Chondrocyte (in vitro differentiated cells): ENCODE measurements around the gene PLA2G4B. TPM values are rescaled to one million over a fixed set of nuclear protein-coding genes. Genes with fewer than 3 reads are reported as not detected.

Experiments used
- DNase-seq: peaks from one replicate; pipeline ENCODE4 v3.0.0; 2021; ENCODE audit warnings: mixed read lengths, low spot score
- H3K27ac Mint-ChIP-seq: one replicate; pipeline ENCODE4 v1.8.0; 2021; ENCODE audit warnings: mild to moderate bottlenecking, moderate library complexity, mixed read lengths; ENCODE audit not compliant: unreplicated experiment
- H3K27me3 Mint-ChIP-seq: 2 replicates; pipeline ENCODE4 v1.8.0; 2021; ENCODE audit warnings: low read depth, mixed read lengths
- H3K36me3 Mint-ChIP-seq: 2 replicates; pipeline ENCODE4 v1.8.0; 2021; ENCODE audit warnings: low read depth, mixed read lengths
- H3K4me1 Mint-ChIP-seq: 2 replicates; pipeline ENCODE4 v1.8.0; 2021; ENCODE audit warnings: low read depth, mild to moderate bottlenecking, mixed read lengths
- H3K4me3 Mint-ChIP-seq: one replicate; pipeline ENCODE4 v1.8.0; 2021; ENCODE audit warnings: mild to moderate bottlenecking, moderate library complexity, mixed read lengths; ENCODE audit not compliant: unreplicated experiment
- H3K9me3 Mint-ChIP-seq: 2 replicates; pipeline ENCODE4 v1.8.0; 2021; ENCODE audit warnings: low read depth, mixed read lengths
- total RNA-seq: library from RNA; stranded (reverse); gene quantifications from 3 replicates; pipeline ENCODE4 v1.2.1, GENCODE V29; 2021
- TF ChIP-seq, protein P1 (sequence below): fragments of 200-600 bp; sonication (generic); IDR thresholded peaks from 2 replicates; pipeline ENCODE4 v1.5.0; 2021; ENCODE audit warnings: antibody characterized with exemption, mild to moderate bottlenecking, moderate library complexity

The PLA2G4B gene
- total RNA-seq, 1 donor from 2014 or later: 3.4 TPM

DNA sequence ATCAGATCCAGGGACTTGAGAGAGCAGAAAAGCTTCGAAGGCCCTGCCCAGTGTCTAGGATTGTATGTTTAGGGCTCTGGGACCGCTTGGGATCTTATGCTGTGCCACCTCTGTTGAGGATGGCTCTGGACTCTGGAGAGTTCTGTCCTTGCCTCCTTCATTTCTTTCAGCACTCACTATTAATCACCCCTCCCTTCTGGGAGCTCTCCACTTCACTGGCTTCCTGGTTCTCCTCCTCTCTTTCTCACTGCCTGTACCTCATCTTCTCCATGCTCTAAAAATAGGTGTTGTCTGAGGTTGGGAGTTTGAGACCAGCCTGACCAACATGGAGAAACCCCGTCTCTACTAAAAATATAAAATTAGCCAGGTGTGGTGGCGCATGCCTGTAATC is 47.1 kb upstream of the PLA2G4B start:
- Mint-ChIP-seq H3K36me3 (no peaks in the 10 kb centered on the region), H3K9me3 (no peaks in the 10 kb centered on the region), H3K4me1 (peaks cover 57% of the 10 kb centered on the region), H3K4me3 (no peak overlapping the region), H3K27ac (peak overlapping the region; percentile 84), H3K27me3 (no peaks in the 10 kb centered on the region)
- TF ChIP-seq, protein P1, sequence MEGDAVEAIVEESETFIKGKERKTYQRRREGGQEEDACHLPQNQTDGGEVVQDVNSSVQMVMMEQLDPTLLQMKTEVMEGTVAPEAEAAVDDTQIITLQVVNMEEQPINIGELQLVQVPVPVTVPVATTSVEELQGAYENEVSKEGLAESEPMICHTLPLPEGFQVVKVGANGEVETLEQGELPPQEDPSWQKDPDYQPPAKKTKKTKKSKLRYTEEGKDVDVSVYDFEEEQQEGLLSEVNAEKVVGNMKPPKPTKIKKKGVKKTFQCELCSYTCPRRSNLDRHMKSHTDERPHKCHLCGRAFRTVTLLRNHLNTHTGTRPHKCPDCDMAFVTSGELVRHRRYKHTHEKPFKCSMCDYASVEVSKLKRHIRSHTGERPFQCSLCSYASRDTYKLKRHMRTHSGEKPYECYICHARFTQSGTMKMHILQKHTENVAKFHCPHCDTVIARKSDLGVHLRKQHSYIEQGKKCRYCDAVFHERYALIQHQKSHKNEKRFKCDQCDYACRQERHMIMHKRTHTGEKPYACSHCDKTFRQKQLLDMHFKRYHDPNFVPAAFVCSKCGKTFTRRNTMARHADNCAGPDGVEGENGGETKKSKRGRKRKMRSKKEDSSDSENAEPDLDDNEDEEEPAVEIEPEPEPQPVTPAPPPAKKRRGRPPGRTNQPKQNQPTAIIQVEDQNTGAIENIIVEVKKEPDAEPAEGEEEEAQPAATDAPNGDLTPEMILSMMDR: no peak
- DNase-seq: no peak

DNA sequence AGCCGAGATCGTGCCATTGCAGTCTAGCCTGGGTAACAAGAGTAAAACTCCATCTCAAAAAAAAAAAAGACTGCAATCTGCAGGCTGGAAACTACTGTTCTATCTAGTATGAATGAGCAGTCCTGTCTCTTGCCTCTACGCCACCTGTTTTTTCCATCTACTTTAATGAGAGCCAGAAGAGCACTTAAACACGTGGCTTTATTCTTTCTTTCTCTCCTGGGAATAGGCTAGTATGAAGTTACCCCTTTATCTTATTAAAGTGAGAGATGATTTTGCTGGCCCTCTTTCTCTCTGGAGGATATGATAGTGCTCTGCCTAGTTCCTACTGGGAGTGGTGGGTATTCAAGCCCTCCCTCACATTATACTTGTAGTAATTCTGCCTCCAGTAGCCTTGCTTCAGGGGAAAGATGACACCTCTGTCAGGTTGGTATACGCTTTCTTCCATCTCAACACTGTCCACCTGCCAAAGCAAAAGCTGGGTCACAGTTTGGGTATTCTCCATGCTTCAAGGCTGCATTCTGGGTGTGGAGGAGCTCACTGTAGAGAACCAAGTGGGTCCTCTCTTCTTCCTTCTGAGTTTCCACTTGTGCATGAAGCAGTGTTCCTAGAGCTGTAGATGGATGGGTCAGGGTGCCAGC is 46.5 kb upstream of the PLA2G4B start:
- Mint-ChIP-seq H3K9me3 (no peaks in the 10 kb centered on the region), H3K27ac (no peak overlapping the region), H3K27me3 (no peaks in the 10 kb centered on the region), H3K36me3 (no peaks in the 10 kb centered on the region), H3K4me1 (peaks cover 61% of the 10 kb centered on the region), H3K4me3 (no peak overlapping the region)
- TF ChIP-seq, protein P1: no peak
- no peak for DNase-seq

DNA sequence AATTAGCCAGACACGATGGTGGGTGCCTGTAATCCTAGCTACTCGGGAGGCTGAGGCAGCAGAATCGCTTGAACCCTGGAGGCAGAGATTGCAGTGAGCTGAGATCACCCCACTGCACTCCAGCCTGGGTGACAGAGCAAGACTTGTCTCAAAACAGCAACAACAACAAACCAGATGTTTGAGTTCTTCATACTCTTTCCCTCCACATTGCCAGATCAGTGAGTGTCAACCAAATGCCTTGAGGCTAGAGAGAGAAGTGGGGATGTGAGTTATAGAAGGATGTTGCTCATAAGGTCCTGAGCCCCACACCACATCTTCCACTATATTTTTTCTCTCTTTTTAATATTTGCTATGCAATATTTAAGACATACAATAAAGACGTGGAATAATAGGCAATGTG is 44.6 kb upstream of the PLA2G4B start:
- Mint-ChIP-seq H3K9me3 (no peaks in the 10 kb centered on the region), H3K4me1 (peaks cover 65% of the 10 kb centered on the region), H3K27me3 (no peaks in the 10 kb centered on the region), H3K4me3 (no peak overlapping the region), H3K36me3 (no peaks in the 10 kb centered on the region), H3K27ac (no peak overlapping the region)
- TF ChIP-seq, protein P1: no peak
- DNase-seq: no peak

DNA sequence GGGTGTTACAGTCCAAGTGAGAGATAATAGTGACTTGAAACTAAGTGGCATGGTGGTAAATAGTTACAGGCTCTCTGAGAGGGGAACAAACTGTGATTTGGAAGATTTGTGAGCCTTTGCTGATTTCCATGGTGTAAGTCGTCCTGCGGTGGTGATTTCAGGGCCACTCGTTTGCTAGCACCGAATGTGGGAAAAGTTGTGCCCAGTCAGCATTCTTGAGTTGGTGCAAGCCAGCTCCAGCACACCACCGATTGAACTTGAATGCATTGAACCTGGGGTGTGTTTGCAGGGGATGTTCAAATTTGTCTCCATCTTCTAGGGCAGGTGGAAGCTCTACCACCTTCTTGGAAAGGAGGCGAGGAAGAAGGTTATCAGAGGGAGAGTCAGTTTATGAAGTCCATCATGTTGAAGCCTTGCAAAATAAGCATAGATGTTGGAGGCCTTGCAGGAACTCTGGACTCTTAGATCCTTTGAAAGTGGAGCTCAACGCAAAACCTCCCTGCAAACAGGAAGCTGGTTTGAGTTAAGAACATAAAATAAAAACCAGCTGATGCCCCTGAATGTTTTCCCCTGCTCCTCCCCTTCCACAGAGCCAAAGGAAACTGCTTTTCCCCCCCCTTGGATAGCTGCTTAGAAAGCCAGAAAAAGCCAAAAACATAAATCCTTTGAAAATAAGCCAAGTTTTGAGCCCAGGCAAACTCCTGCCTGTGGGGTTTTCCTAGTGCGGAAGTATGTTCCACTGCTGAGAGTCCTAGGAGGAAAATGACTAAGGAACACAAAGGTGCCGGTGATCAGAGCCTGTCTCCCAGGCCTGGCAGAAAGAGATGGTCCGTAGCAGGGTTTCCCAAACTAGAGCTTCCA is 42.4 kb upstream of the PLA2G4B start:
- Mint-ChIP-seq H3K9me3 (no peaks in the 10 kb centered on the region), H3K27me3 (no peaks in the 10 kb centered on the region), H3K27ac (peak overlapping the region; percentile 70), H3K4me3 (no peak overlapping the region), H3K36me3 (peaks cover 14% of the 10 kb centered on the region), H3K4me1 (peaks cover 48% of the 10 kb centered on the region)
- DNase-seq: no peak
- TF ChIP-seq, protein P1: no peak

DNA sequence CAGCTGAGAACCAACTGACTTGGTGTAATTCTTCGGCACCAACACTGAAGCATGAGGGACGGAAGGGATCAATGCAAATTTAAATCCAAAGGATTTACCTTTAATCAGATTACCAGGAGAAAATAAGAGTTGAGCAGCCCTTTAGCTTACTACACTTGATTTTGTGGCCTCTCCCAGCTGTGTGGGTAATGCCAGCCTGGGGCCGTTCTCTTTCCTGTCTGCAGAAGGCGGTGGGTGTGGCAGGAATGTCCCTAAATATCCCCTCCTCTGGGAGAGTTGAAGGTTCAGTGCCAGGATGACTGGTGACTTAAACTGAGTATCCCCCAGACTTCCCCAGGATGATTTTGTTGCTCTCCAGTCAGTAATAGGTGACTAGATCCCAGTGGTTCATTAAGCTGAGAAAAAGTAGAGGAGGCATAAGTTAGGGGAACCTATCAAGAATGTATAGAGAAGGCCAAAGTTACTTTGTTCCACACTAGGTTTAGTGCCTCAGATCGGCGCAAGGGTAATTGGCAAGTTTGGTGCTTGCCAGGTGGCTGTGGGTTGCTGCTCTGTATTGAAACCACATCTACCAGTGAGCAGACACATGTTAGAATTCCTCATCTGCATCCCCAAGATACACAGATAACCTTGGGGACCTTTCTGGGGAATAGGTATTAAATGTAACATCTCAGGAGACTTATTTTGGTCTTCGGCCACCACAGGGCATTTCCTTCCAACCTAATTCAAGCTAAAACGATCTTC is 41.3 kb upstream of the PLA2G4B start:
- Mint-ChIP-seq H3K27me3 (no peaks in the 10 kb centered on the region), H3K36me3 (peaks cover 14% of the 10 kb centered on the region), H3K9me3 (no peaks in the 10 kb centered on the region), H3K27ac (peak overlapping the region; percentile 8), H3K4me3 (no peak overlapping the region), H3K4me1 (peaks cover 42% of the 10 kb centered on the region)
- DNase-seq: no peak
- TF ChIP-seq, protein P1: no peak
